HCT116 (cell line): ENCODE data around the gene ERLEC1. TPM values are rescaled to one million over a fixed set of nuclear protein-coding genes. Genes with fewer than 3 reads are reported as not detected.

ENCODE experiments used
- ATAC-seq: fragments of 200-7000 bp; cut with Tn5 transposase; 2 replicates; pipeline ENCODE4 v1.9.1; 2020; ENCODE audit warnings: mild to moderate bottlenecking, moderate library complexity
- BruUV-seq: library from RNA; stranded (reverse); fragments of 400-500 nt; replicated peaks from 2 replicates; lab custom pipeline; 2021; lab: Mats Ljungman, UMichigan
- CTCF ChIA-PET: fragments of 300-600 bp; sonication (Branson Sonifier 250); formaldehyde crosslinking; loops from one replicate; lab custom pipeline; 2021; ENCODE audit warnings: antibody characterized with exemption; lab: Charles Lee
- POLR2A ChIA-PET: fragments of 300-600, 350-600 bp; sonication (Branson Sonifier 250); formaldehyde crosslinking; loops from one replicate; lab custom pipeline; 2021; ENCODE audit warnings: antibody characterized with exemption; lab: Charles Lee
- RAD21 ChIA-PET, 2 experiments: fragments of 300-600 bp; sonication (Branson Sonifier 250); formaldehyde crosslinking; loops; one replicate each; lab custom pipeline; 2023; ENCODE audit warnings: low total read pairs in 2 of 2; ENCODE audit not compliant: uncharacterized antibody in 2 of 2, unreplicated experiment in 2 of 2, low non-redundant PET in 1 of 2; lab: Charles Lee
- DNase-seq: peaks from one replicate; pipeline ENCODE4 v3.0.0-alpha.2; 2010; ENCODE audit warnings: low read depth, low spot score
- H2AFZ ChIP-seq: fragments of 200-600 bp; shearing (Covaris generic), sonication (generic); 2 replicates; pipeline ENCODE4 v1.6.1; 2017; ENCODE audit warnings: low read depth, mixed run types, mixed read lengths, antibody characterized with exemption, low read length; ENCODE audit not compliant: poor library complexity, severe bottlenecking
- H3K27ac ChIP-seq: 2 replicates; pipeline ENCODE4 v1.5.1; 2012; ENCODE audit warnings: low read depth, low read length
- H3K27me3 ChIP-seq: fragments of 200-600 bp; sonication (generic); 2 replicates; pipeline ENCODE4 v1.6.1; 2016; ENCODE audit warnings: mixed run types, low read length, mixed read lengths; ENCODE audit not compliant: insufficient read depth
- H3K36me3 ChIP-seq, 2 experiments: fragments of 200-500 bp in 1 of 2; fragments of 200-600 bp in 1 of 2; sonication (Bioruptor generic) in 1 of 2; sonication (generic) in 1 of 2; 2 replicates each; pipeline versions ENCODE4 v1.5.1 to v1.6.1; 2014 to 2016; ENCODE audit warnings: low read length in 2 of 2, inconsistent platforms in 1 of 2, mixed read lengths in 1 of 2, mixed run types in 1 of 2; ENCODE audit not compliant: insufficient read depth in 2 of 2, control insufficient read depth in 1 of 2
- H3K4me1 ChIP-seq, 2 experiments: fragments of 200-600 bp in 1 of 2; sonication (generic) in 1 of 2; 2 replicates each; pipeline versions ENCODE4 v1.5.1 to v1.6.1; 2012 to 2017; ENCODE audit warnings: low read length in 2 of 2, inconsistent platforms in 1 of 2, mild to moderate bottlenecking in 1 of 2, mixed read lengths in 1 of 2, mixed run types in 1 of 2, moderate library complexity in 1 of 2; ENCODE audit not compliant: insufficient read depth in 2 of 2, control insufficient read depth in 1 of 2
- H3K4me2 ChIP-seq: fragments of 200-600 bp; sonication (generic); 2 replicates; pipeline ENCODE4 v1.6.1; 2017; ENCODE audit warnings: mixed run types, low read length, mixed read lengths
- H3K4me3 ChIP-seq, 2 experiments: fragments of 200-600 bp in 1 of 2; sonication (generic) in 1 of 2; replicated peaks in 1 of 2; 2 replicates each; pipeline ENCODE4 v1.5.1; 2011 to 2016; ENCODE audit warnings: low read length in 2 of 2, control low read depth in 1 of 2, low read depth in 1 of 2, mild to moderate bottlenecking in 1 of 2, mixed read lengths in 1 of 2, mixed run types in 1 of 2
- H3K79me2 ChIP-seq: fragments of 200-600 bp; sonication (generic); 2 replicates; pipeline ENCODE4 v1.6.1; 2017; ENCODE audit warnings: mild to moderate bottlenecking, mixed run types, low read length, moderate library complexity, mixed read lengths; ENCODE audit not compliant: insufficient read depth
- H3K9ac ChIP-seq: fragments of 200-600 bp; sonication (generic); 2 replicates; pipeline ENCODE4 v1.6.1; 2016; ENCODE audit warnings: low read length, mixed read lengths
- H3K9me2 ChIP-seq: fragments of 200-600 bp; sonication (generic), shearing (Covaris generic); 2 replicates; pipeline ENCODE4 v1.6.1; 2017; ENCODE audit warnings: mixed run types, mild to moderate bottlenecking, moderate library complexity; ENCODE audit not compliant: insufficient read depth
- H3K9me3 ChIP-seq, 2 experiments: fragments of 200-500 bp in 1 of 2; fragments of 200-600 bp in 1 of 2; sonication (Bioruptor generic) in 1 of 2; sonication (generic) in 1 of 2; 2 replicates each; pipeline ENCODE4 v1.6.1; 2014 to 2017; ENCODE audit warnings: low read length in 2 of 2, mixed read lengths in 2 of 2, inconsistent platforms in 1 of 2, low read depth in 1 of 2, mild to moderate bottlenecking in 1 of 2, mixed run types in 1 of 2, moderate library complexity in 1 of 2; ENCODE audit not compliant: control insufficient read depth in 1 of 2, insufficient read depth in 1 of 2
- H4K20me1 ChIP-seq: fragments of 200-600 bp; sonication (generic), shearing (Covaris generic); 2 replicates; pipeline ENCODE4 v1.6.1; 2017; ENCODE audit warnings: mixed run types, mild to moderate bottlenecking, moderate library complexity; ENCODE audit not compliant: insufficient read depth
- CBX3 ChIP-seq: IDR thresholded peaks from 2 replicates; pipeline ENCODE4 v1.6.1; 2012; ENCODE audit warnings: low read depth
- CTCF ChIP-seq, 3 experiments: fragments of 200-600 bp in 1 of 3; sonication (generic) in 1 of 3; IDR thresholded peaks in 2 of 3; conservative IDR thresholded peaks in 1 of 3; 2 replicates each; pipeline ENCODE4 v1.5.1; 2012 to 2017; ENCODE audit warnings: low read depth in 2 of 3, low read length in 2 of 3, antibody characterized with exemption in 1 of 3, borderline replicate concordance in 1 of 3, control low read depth in 1 of 3, mild to moderate bottlenecking in 1 of 3, mixed read lengths in 1 of 3, mixed run types in 1 of 3, moderate library complexity in 1 of 3; ENCODE audit not compliant: insufficient read depth in 1 of 3
- EGR1 ChIP-seq: IDR thresholded peaks from 2 replicates; pipeline ENCODE4 v1.6.1; 2012; ENCODE audit warnings: low read depth
- EZH2 ChIP-seq: fragments of 200-600 bp; sonication (generic); IDR thresholded peaks from 2 replicates; pipeline ENCODE4 v1.6.1; 2017; ENCODE audit warnings: antibody characterized with exemption, mixed run types
- FOSL1 ChIP-seq: IDR thresholded peaks from 2 replicates; pipeline ENCODE4 v1.6.1; 2012; ENCODE audit warnings: low read depth
- JUND ChIP-seq: IDR thresholded peaks from 2 replicates; pipeline ENCODE4 v1.6.1; 2012
- MAX ChIP-seq: IDR thresholded peaks from 2 replicates; pipeline ENCODE4 v1.6.1; 2012
- POLR2A ChIP-seq: IDR thresholded peaks from 2 replicates; pipeline ENCODE4 v1.7.0; 2011; ENCODE audit warnings: borderline replicate concordance; ENCODE audit not compliant: insufficient read depth, insufficient read length; ENCODE audit errors: extremely low read depth
- POLR2AphosphoS5 ChIP-seq: IDR thresholded peaks from 2 replicates; pipeline ENCODE4 v1.6.1; 2011; ENCODE audit warnings: mild to moderate bottlenecking, low read depth, low read length, moderate library complexity
- REST ChIP-seq: IDR thresholded peaks from 2 replicates; pipeline ENCODE4 v1.6.1; 2012; ENCODE audit warnings: low read depth
- ZBTB33 ChIP-seq: IDR thresholded peaks from 2 replicates; pipeline ENCODE4 v1.6.1; 2011; ENCODE audit warnings: mild to moderate bottlenecking, low read length, moderate library complexity; ENCODE audit not compliant: insufficient replicate concordance; ENCODE audit errors: extremely low read depth
- ZFX ChIP-seq: fragments of 450-650 bp; IDR thresholded peaks from 2 replicates; pipeline ENCODE4 v1.6.1; 2017
- ZNF274 ChIP-seq: fragments of 200-500 bp; sonication (Bioruptor generic); IDR thresholded peaks from 2 replicates; pipeline ENCODE4 v1.6.1; 2014; ENCODE audit warnings: mild to moderate bottlenecking, low read depth, low read length, inconsistent platforms
- intact Hi-C: fragments of 100-400 bp; cut with micrococcal nuclease; formaldehyde crosslinking; loops from 2 replicates; pipeline ENCODE4 v1.10.0; 2022
- total RNA-seq: library from RNA; stranded (reverse); gene quantifications from one replicate; pipeline ENCODE4 v1.2.1, GENCODE V29; 2021; ENCODE audit not compliant: unreplicated experiment

ERLEC1 gene
- total RNA-seq, 1 experiment from 2014 or later: 26.9 TPM

GRCh38 chr2:53828331-53828730, 41.5 kb downstream of the ERLEC1 start:
- BruUV-seq: no TSS peak
- no peak for ATAC-seq

More at GRCh38 chr2:53828331-53828730, 41.5 kb downstream of the ERLEC1 start:
- intact Hi-C loops: no loop called here
- CTCF ChIA-PET: no interaction called here
- no peaks in the 10 kb centered on the region for H3K9me2 ChIP-seq
- H3K4me3 ChIP-seq: no peak overlapping the region
- H3K9me3 ChIP-seq: no peaks in the 10 kb centered on the region
- no peak for DNase-seq
- no peaks in the 10 kb centered on the region for H3K36me3 ChIP-seq
- H3K4me1 ChIP-seq: no peaks in the 10 kb centered on the region
- no peak overlapping the region for H2AFZ ChIP-seq
- H3K9ac ChIP-seq: no peak overlapping the region
- no peaks in the 10 kb centered on the region for H3K27me3 ChIP-seq
- POLR2A ChIA-PET: no interaction called here
- H4K20me1 ChIP-seq: no peaks in the 10 kb centered on the region
- TF ChIP-seq CBX3 (no peak), MAX (no peak), ZNF274 (no peak), JUND (no peak), ZBTB33 (no peak), POLR2A (no peak), EZH2 (no peak), POLR2AphosphoS5 (no peak), CTCF (IDR thresholded peaks at IDR 0.05 in 2 of 3, conservative IDR thresholded peaks at IDR 0.05 in 1 of 3; ENCODE audit: borderline replicate concordance in 1 of 3, insufficient read depth in 1 of 3, low read depth in 2 of 3, low read length in 2 of 3) (no peak), REST (no peak), ZFX (no peak), EGR1 (no peak), FOSL1 (no peak)
- TF ChIP-seq, all 23 proteins: peak for 0
- Histone ChIP-seq H3K27ac (no peak overlapping the region), H3K4me2 (no peak overlapping the region), H3K79me2 (no peaks in the 10 kb centered on the region)
- RAD21 ChIA-PET: no interaction called here
